Activated CD8-positive, alpha-beta memory T cell treated with anti-CD3 and anti-CD28 coated beads for 36 hours (primary cell): ENCODE results near the gene WDPCP. TPM values are rescaled to one million over a fixed set of nuclear protein-coding genes. Genes with fewer than 3 reads are reported as not detected.
"Not testable (repeated sequence)": the region's sequence is repeated elsewhere in the genome, so short reads cannot be mapped to it uniquely, and the experiment has no call there.

ENCODE experiments used
- CTCF ChIA-PET: fragments of 350-600 bp; sonication (Branson Sonifier 250); formaldehyde crosslinking; loops from one replicate; lab custom pipeline; 2021; ENCODE audit warnings: antibody characterized with exemption; lab: Charles Lee
- POLR2A ChIA-PET: fragments of 350-600 bp; sonication (Branson Sonifier 250); formaldehyde crosslinking; loops from one replicate; lab custom pipeline; 2021; ENCODE audit warnings: antibody characterized with exemption; lab: Charles Lee
- total RNA-seq, 2 experiments: library from RNA; stranded (reverse); gene quantifications; one replicate each; pipeline ENCODE4 v1.2.3, GENCODE V29; 2021

WDPCP gene
- total RNA-seq, 2 experiments from 2014 or later = 5.5 to 7.8 TPM

DNA sequence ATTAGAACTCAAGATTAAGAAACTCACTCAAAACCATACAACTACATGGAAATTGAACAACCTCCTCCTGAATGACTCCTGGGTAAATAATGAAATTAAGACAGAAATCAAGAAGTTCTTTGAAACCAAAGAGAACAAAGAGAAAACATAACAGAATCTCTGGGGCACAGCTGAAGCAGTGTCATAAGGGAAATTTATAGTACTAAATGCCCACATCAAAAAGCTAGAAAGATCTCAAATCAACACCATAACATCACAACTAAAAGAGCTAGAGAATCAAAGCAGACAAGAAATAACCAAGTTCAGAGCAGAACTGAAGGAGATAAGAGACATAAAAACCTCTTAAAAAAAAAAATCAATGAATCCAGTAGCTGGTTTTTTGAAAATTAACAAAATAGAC lies 30.5 kb downstream of the WDPCP start:
- POLR2A ChIA-PET, CTCF ChIA-PET: not testable (repeated sequence)

DNA sequence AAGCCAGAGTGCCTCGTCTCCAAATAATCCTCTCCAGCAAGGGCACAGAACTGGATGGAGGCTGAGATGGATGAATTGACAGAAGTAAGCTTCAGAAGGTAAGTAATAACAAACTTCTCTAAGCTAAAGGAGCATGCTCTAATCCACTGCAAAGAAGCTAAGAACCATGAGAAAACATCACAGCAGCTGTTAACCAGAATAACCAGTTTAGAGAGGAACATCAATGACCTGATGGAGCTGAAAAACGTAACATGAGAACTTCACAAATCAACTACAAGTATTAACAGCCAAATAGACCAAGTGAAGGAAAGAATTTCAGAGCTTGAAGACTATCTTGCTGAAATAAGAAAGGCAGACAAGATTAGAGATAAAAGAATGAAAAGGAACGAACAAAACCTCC lies 32.3 kb downstream of the WDPCP start:
- ChIA-PET CTCF (no interaction called here), POLR2A (no interaction called here)

DNA sequence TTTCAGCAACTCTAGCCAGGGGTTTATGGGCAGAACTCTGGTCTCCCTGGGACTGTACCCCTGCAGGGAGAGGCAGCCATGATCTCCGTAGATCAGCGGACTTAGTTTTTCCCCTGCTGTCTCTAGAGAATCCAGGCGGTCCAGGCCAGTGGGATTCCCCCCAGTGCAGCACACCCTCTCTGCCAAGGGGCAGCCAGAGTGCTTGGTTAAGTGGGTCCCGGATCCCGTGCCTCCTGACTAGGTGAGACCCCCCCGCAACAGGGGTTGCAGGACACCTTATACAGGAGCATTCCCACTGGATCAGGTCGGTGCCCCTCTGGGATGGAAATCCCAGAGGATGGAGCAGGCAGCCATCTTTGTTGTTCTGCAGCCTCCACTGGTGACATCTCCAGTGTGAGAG lies 33.0 kb downstream of the WDPCP start:
- CTCF ChIA-PET = no interaction called here
- POLR2A ChIA-PET = no interaction called here

DNA sequence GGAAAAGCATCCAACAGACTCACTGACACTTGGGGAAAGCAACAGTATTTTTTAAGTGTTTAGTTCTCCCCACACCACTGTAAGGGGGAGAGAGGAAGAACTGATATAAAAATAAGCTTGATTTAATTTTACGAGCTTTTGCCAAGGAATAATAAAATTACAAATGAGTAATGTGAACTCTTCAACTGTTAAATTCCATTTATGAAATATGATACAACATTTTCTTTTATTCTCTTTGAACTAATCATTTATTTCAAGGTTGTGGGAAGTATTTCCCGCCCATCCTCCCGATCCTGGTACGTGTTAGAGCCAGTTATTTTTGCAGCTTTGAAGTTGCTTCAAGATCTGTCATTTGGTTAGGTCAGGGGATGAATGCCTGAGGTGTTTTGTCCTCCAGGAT lies 35.2 kb downstream of the WDPCP start:
- CTCF ChIA-PET = no interaction called here

GRCh38 chr2:63545023-63545422 lies 43.3 kb downstream of the WDPCP start:
- POLR2A ChIA-PET = no interaction called here
- CTCF ChIA-PET = no interaction called here

More for the DNA sequence above, 35.2 kb downstream of the WDPCP start:
- POLR2A ChIA-PET = no interaction called here

DNA sequence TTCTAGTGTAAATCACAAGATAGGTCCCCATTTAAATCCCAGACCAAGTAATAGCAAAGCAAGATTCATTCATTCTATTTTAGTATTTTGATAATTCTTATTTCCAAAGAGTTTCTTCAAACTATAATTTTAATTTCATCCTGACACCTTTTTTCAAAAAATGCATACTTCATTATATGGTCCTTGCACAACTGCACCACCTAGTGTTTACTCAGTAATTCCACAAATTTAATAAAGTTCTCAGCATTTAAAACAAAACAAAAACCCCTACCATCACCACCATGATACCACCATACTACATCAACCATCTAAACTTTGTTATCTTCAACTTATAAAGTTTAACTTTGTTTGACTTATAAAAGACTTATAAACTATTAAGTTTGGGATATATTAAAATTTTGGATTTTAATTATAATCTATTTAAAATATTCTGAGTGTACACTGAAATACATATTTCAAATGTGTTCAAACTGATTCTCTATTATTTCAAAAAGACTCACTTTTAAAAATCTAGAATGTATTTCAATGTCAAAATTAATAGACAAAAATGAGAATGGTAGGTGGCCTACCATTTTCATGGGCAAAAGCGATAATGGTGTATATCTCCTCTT lies 44.2 kb downstream of the WDPCP start:
- CTCF ChIA-PET = no interaction called here

GRCh38 chr2:63539416-63540162 lies 48.7 kb downstream of the WDPCP start:
- POLR2A ChIA-PET = no interaction called here

More for the DNA sequence above, 44.2 kb downstream of the WDPCP start:
- POLR2A ChIA-PET = no interaction called here

DNA sequence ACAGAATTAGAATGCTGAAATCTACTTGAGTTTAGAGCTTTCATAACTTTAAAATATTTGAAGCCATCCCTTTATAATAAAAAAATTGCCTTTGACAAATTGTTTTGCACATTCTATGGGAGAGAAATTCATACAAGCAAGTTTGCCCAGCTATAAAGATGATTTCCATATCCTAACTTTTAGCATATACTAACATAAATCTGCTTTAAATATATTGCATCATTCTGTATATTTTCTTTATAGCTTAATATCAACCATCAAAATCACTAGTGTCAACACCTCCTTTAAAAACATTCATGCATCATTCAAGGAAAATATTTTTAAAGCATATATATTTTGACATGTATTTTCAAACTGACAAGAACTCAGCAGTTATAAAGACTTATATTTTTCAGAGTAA lies 49.9 kb downstream of the WDPCP start:
- ChIA-PET POLR2A (no interaction called here), CTCF (interaction anchor here (0.6 kb wide), 1 partner anchor 259 kb away, joined by 3 read pairs; no protein-coding TSS in a partner anchor)

More at GRCh38 chr2:63539416-63540162, 48.7 kb downstream of the WDPCP start:
- CTCF ChIA-PET = no interaction called here

GRCh38 chr2:63537306-63537705 lies 51.0 kb downstream of the WDPCP start:
- POLR2A ChIA-PET = no interaction called here
- CTCF ChIA-PET = no interaction called here

DNA sequence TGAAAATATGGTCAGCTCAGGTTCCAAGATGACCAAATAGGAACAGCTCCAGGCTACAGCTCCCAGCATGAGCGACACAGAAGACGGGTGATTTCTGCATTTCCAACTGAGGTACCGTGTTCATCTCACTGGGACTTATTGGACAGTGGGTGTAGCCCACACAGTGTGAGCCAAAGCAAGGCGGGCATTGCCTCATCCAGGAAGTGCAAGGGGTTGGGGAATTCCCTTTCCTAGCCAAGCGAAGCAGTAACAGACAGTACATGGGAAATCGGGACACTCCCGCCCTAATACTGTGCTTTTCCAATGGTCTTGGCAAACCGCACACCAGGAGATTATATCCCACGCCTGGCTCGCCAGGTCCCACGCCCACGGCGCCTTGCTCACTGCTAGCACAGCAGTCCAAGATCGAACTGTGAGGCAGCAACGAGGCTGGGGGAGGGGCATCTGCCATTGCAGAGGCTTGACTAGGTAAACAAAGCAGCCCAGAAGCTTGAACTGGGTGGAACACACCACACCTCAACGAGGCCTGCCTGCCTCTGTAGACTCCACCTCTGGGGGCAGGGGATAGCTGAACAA lies 57.5 kb downstream of the WDPCP start:
- POLR2A ChIA-PET = no interaction called here
- CTCF ChIA-PET = no interaction called here

- ChIA-PET CTCF (no interaction called here), POLR2A (no interaction called here)
Observed at GRCh38 chr2:63525905-63526304, 62.4 kb downstream of the WDPCP start.

- CTCF ChIA-PET = no interaction called here
Observed at GRCh38 chr2:63522950-63523349, 65.3 kb downstream of the WDPCP start.

GRCh38 chr2:63520793-63521192 lies 67.5 kb downstream of the WDPCP start:
- ChIA-PET CTCF (no interaction called here), POLR2A (no interaction called here)

More at GRCh38 chr2:63522950-63523349, 65.3 kb downstream of the WDPCP start:
- POLR2A ChIA-PET = no interaction called here

- ChIA-PET CTCF (no interaction called here), POLR2A (no interaction called here)
Observed at GRCh38 chr2:63514781-63515180, 73.5 kb downstream of the WDPCP start.

DNA sequence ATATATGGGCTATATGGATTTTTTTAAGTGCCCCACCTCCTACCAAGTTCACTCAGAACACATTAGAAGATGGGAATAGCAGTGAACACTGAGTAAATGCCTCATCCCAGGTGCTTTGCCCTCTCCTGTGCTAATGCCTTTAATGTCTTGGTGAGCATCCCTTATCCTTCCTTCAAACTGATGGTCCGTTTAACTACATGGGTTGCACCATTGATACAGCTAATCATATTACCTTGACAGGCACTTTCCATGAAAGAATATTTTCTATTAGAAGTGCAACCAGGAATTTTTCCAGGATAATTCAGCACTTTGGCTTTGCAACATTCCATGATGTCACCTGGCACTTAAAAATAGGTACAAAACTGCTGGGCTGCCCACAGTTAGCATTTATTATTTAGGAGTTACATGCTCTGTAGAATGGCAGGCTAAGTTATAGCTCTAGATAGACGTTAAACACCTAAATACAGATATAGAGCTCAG lies 74.0 kb downstream of the WDPCP start:
- ChIA-PET CTCF (interaction anchor here (0.6 kb wide), 1 partner anchor 229 kb away, joined by 4 read pairs; no protein-coding TSS in a partner anchor), POLR2A (no interaction called here)

DNA sequence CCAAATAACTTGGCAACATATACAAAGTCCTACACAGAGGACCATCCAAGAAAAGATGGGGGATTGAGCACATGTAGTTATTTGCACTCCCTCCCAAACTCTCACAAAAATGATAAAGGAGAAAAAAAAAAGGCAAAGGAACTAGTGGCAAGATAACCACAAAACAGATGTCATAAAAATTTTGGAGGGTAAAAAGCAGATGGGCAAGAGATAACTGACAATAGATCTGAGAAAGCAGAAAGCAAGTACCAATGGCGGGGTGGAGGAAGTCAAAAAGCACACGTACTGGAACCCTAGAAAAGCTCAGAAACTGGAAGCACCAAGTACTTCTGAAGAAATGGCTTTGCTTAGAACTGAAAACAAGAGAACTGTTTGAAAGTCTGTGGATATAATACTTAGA lies 82.0 kb downstream of the WDPCP start:
- ChIA-PET POLR2A (no interaction called here), CTCF (no interaction called here)

DNA sequence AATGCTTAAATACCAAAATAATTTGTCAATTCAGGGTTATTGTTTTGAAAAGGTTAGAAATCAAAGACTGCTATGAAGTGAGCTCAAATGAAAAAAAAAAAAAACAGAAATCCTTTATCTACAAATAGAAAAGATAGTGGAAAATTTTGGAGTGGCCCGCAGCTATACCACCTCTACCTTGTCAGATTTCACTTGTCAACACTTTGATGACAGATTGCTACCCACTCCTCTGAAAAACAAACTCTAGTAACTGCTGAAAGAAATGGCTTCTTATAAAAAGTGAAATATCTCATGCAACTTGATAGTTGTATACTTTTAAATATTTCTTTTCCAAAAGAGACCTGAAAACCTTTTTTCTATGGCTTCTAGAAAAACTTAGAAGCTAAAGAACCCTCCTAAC lies 84.5 kb downstream of the WDPCP start:
- ChIA-PET POLR2A (no interaction called here), CTCF (no interaction called here)

- CTCF ChIA-PET = no interaction called here
- POLR2A ChIA-PET = no interaction called here
Observed at GRCh38 chr2:63500398-63500797, 87.9 kb downstream of the WDPCP start.

DNA sequence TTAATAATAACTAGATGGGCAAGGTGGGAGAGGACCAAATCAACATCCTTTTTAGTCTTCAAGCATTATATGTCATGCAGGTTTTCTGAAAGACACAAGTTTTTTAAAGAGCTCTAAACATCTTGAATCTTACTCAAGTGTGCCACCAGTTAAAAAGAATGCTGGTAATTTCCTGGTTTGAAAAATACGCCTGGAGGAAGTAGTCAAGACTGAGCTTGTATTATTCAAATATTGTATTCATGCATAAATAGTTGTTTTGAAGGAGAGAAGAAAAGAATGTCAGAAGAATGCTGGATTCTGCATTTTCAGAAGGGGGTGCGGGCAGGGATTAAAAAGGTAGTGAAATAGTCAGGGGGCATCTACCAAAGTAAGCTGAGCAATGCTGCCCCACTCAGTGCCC lies 90.7 kb downstream of the WDPCP start:
- ChIA-PET CTCF (no interaction called here), POLR2A (no interaction called here)

DNA sequence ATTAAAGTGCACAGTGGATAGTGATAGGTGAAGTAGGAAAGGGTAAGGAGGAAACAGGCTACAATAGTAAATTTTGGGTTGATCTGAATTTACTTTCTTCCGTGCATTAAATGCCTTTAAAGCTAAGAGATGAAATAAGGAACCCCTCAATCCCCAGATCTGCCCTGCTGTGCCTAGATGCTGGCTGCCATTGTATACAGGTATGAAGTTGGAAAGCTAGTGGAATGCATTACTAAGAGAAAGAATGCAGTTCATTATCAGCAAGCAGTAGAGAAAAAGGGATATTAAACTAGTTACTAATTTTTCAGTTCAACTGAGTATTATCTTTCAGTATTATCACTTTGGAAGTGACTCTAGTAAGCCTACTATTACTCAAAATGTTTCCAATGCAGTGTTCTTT lies 93.3 kb downstream of the WDPCP start:
- ChIA-PET POLR2A (no interaction called here), CTCF (no interaction called here)

DNA sequence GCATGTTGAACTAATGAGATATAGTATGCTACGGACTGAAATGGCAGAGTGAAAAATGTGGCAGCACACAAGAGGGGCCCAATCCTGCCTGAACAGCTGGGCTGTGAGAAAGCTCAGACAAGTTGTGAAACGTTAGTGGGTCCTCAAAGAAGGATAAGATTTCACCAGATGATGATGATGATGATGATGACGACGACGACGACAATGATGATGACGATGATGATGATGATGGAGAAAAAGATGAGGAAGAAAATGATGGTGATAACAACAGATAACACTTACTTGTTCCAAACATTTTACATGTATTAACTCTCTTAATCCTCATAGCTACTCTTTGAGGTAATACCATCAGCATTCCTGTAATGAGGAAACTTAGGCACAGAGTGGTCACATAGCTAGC lies 94.2 kb downstream of the WDPCP start:
- ChIA-PET CTCF (no interaction called here), POLR2A (no interaction called here)
